Ishikawa (cell line): ENCODE data around the gene TGM3.

Experiments used
- CEBPB ChIP-seq: IDR thresholded peaks from 2 replicates; pipeline ENCODE4 v1.6.1; 2012
- CREB1 ChIP-seq: IDR thresholded peaks from 2 replicates; pipeline ENCODE4 v1.6.1; 2012; ENCODE audit warnings: low read depth
- EGR1 ChIP-seq: IDR thresholded peaks from 2 replicates; pipeline ENCODE4 v1.6.1; 2012
- EP300 ChIP-seq: IDR thresholded peaks from 2 replicates; pipeline ENCODE4 v1.6.1; 2012; ENCODE audit warnings: borderline replicate concordance
- FOXM1 ChIP-seq: IDR thresholded peaks from 2 replicates; pipeline ENCODE4 v1.6.1; 2012; ENCODE audit warnings: low read depth, borderline replicate concordance
- MAX ChIP-seq: IDR thresholded peaks from 2 replicates; pipeline ENCODE4 v1.6.1; 2012
- NFIC ChIP-seq: IDR thresholded peaks from 2 replicates; pipeline ENCODE4 v1.6.1; 2012
- RAD21 ChIP-seq: IDR thresholded peaks from 2 replicates; pipeline ENCODE4 v1.6.1; 2012; ENCODE audit warnings: low read depth
- REST ChIP-seq: IDR thresholded peaks from 2 replicates; pipeline ENCODE4 v1.6.1; 2012; ENCODE audit warnings: low read depth, mild to moderate bottlenecking
- TAF1 ChIP-seq: IDR thresholded peaks from 2 replicates; pipeline ENCODE4 v1.6.1; 2012; ENCODE audit warnings: low read depth, mild to moderate bottlenecking
- TCF12 ChIP-seq: IDR thresholded peaks from 2 replicates; pipeline ENCODE4 v1.6.1; 2012; ENCODE audit warnings: low read depth
- TEAD4 ChIP-seq: IDR thresholded peaks from 2 replicates; pipeline ENCODE4 v1.6.1; 2012
- USF1 ChIP-seq: IDR thresholded peaks from 2 replicates; pipeline ENCODE4 v1.6.1; 2012
- YY1 ChIP-seq: IDR thresholded peaks from 2 replicates; pipeline ENCODE4 v1.6.1; 2012; ENCODE audit warnings: low read depth
- ZBTB7A ChIP-seq: IDR thresholded peaks from 2 replicates; pipeline ENCODE4 v1.6.1; 2012; ENCODE audit warnings: low read depth

Gene TGM3

GRCh38 chr20:2382833-2383232 is 87.0 kb downstream of the TGM3 start:
- no peak for TF ChIP-seq MAX
- TF ChIP-seq USF1 = no peak
- TF ChIP-seq ZBTB7A = no peak
- TF ChIP-seq CREB1 = no peak
- TF ChIP-seq REST = no peak
- no peak for TF ChIP-seq EGR1
- TF ChIP-seq TEAD4 = no peak
- no peak for TF ChIP-seq YY1
- TF ChIP-seq TCF12 = no peak
- no peak for TF ChIP-seq CEBPB
- TF ChIP-seq NFIC = no peak
- no peak for TF ChIP-seq TAF1
- TF ChIP-seq RAD21 = no peak
- no peak for TF ChIP-seq FOXM1
- no peak for TF ChIP-seq EP300

- TF ChIP-seq EGR1 (no peak), TAF1 (no peak), TCF12 (no peak), TEAD4 (no peak), REST (no peak), RAD21 (no peak)
Observed at GRCh38 chr20:2385026-2385425, 89.2 kb downstream of the TGM3 start.

- TF ChIP-seq FOXM1 (no peak), TAF1 (no peak), NFIC (no peak), MAX (no peak), ZBTB7A (no peak), USF1 (no peak), TCF12 (no peak), REST (no peak), EGR1 (no peak), CREB1 (no peak), CEBPB (no peak), TEAD4 (no peak), EP300 (no peak)
Observed at GRCh38 chr20:2385496-2385895, 89.7 kb downstream of the TGM3 start.

GRCh38 chr20:2386516-2387179 is 90.8 kb downstream of the TGM3 start:
- TF ChIP-seq TAF1 = no peak
- TF ChIP-seq YY1 = no peak
- no peak for TF ChIP-seq REST
- no peak for TF ChIP-seq FOXM1
- no peak for TF ChIP-seq RAD21
- no peak for TF ChIP-seq TCF12
- no peak for TF ChIP-seq TEAD4
- TF ChIP-seq USF1 = no peak
- no peak for TF ChIP-seq MAX
- no peak for TF ChIP-seq CEBPB
- no peak for TF ChIP-seq NFIC
- TF ChIP-seq EGR1 = no peak
- TF ChIP-seq CREB1 = no peak
- TF ChIP-seq ZBTB7A = no peak
- no peak for TF ChIP-seq EP300
